NCI-H82 (cell line): ENCODE measurements around the gene KCNQ5.
"Not testable (repeated sequence)": the region's sequence is repeated elsewhere in the genome, so short reads cannot be mapped to it uniquely, and the experiment has no call there.

ENCODE experiments used
- DNase-seq: peaks from one replicate; lab custom pipeline; 2025; lab: John Stamatoyannopoulos, UW

Gene KCNQ5

DNA sequence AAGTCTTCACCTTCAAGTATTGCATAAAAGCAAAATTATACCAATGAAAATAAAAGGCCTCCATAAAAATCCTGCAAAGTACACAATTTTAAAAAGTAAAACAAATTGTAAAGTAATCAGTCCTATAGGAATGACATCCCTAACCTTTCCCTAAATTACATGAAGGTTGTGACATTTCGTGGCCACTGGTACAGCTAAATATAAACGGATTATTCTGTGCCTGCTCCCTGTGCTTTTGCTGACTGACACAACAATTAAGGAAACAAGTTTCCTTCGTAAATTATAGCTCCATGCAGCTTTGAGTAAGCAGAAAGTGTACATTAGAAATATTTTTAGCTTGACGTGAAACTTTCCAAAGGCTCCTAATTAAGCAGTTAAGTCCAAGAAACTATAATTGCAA, 222.8 kb downstream of the KCNQ5 start:
- DNase-seq = no peak

- DNase-seq = no peak
Observed at GRCh38 chr6:72849346-72849745, 227.5 kb downstream of the KCNQ5 start.

GRCh38 chr6:72850040-72850439, 228.2 kb downstream of the KCNQ5 start:
- DNase-seq = no peak

GRCh38 chr6:72850469-72850868, 228.6 kb downstream of the KCNQ5 start:
- no peak for DNase-seq

GRCh38 chr6:72855471-72855870, 233.6 kb downstream of the KCNQ5 start:
- no peak for DNase-seq

DNA sequence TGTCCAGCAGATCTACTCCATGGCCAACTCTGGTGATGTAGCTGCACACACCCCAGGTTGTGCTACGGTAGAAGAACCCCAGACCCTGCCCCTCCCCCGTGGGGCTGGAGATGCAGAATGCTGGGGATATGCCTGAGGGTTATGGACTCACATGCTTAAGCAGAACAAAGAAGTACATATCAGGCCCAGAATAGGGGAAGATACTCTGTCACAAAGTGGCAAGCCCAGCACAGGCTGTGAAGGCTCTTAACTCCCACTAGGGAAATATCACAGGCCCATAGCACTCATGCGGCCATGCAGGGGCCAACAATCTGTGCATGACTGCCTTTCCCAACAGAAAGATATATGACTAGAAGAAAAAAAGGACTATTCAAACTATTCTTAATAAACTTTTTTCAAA, 234.9 kb downstream of the KCNQ5 start:
- no peak for DNase-seq

GRCh38 chr6:72857791-72858585, 236.1 kb downstream of the KCNQ5 start:
- DNase-seq = no peak

DNA sequence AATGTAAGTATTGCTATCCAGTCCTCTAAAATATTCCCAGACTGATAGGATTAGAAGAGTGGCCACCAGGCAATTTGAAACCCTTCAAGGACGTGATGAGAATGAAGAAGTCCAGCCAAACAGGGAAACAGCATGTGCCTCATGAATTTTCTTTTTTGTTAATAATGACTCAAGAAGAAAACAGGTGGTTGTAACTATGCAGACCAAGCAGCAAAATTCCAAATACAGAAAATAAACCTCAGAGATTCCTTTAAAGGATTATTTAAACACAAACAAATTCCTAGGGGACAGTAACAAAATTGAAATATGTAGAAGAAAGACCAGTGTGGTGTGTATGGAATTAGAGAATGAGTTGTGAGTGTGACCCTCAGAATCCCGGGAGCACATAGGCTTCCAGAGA, 239.2 kb downstream of the KCNQ5 start:
- no peak for DNase-seq

GRCh38 chr6:72861935-72862432, 240.1 kb downstream of the KCNQ5 start:
- no peak for DNase-seq

GRCh38 chr6:72863131-72863530, 241.3 kb downstream of the KCNQ5 start:
- DNase-seq = no peak

GRCh38 chr6:72864236-72864635, 242.4 kb downstream of the KCNQ5 start:
- no peak for DNase-seq

DNA sequence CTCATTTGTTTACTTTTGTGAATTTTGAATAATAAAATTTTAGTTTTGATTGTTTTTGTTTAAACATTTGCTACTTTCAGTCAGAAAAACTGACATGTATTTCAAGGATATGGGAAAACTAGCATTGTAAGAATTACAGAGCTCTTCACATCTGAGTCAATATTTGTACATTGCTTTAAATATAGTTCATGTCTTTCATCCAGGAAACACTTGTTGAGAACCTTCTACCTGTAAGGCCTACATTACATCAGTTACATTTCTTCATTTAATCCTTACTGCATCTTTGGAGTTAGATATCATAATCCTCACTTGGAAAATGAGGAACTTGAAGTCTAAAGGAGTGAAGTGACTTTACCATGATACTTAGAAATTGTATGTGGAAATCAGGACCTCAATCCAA, 242.9 kb downstream of the KCNQ5 start:
- no peak for DNase-seq

DNA sequence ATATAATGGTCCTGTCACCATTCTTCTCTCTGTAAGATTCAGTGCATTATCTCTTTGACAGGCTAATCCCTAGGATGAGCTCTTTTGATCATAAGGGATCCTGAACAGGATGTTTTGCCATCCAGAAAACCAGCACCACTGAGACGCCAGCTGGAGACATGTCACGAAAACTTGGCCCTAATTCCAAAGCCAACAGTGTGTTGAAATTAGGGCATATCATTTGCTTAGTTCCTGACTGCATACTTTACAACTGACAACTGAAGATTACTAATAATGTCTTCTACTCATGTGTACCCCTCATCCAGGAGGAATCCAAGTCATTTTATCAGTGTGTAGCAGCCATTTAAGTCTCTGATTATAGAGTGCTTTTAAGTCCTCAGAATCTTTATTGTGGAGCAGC, 243.6 kb downstream of the KCNQ5 start:
- DNase-seq = peak; percentile 86

GRCh38 chr6:72869621-72870020, 247.8 kb downstream of the KCNQ5 start:
- DNase-seq = no peak

- peak; percentile 89 for DNase-seq
Observed at GRCh38 chr6:72873433-72873832, 251.6 kb downstream of the KCNQ5 start.

DNA sequence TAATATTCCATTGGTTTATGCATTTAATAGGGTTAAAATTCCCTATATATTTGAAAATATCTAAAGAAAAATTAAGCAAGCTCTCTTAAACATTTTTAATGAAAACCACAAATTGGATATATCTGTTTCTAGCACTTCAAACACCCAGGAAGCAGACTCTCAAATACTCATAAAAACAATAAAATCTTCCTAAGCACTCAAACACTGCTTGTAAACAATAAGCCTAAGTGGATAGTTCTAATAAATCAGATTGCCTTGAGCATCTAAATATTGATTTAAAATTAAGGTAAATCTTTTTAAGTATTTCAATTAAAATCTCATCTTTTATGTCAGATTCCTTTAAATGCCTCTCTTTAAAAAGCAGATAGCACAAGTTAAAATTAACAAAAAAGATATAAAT, 254.4 kb downstream of the KCNQ5 start:
- peak; percentile 5 for DNase-seq

DNA sequence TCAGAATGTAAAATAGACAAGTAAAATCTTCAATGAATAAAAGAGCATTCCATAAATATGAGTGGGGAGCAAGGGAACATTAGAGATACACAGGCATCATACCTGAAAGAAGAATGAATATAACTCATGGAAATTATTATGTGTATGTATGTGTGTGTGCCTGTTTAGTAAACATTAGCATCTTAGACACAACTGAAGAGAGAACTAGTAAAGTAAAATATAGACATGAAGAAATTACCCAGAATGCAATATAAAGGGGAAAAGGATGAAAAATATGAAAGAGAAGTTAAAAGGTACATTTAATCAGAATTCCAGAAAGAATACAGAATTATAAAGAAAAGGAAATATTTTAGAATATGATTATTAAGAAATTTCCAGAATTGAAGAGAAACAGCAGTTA, 264.3 kb downstream of the KCNQ5 start:
- no peak for DNase-seq

DNA sequence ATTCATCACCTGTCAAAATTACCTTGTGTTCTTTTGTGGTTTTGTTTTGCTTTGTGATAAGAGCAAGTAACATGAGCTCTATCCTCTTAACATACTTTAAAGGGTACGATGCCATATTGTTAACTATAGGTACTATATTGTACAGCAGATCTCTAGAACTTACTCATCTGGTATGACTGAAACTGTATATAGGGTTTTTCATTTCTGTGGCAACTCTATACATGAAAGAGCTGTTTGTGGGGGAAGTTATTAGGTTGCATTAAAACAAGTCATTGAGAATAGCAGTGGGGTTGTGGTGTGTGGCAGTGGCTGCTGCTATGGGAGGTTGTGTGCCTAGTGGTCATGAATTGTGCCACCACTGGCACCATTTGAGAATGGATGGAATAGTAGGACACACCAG, 268.4 kb downstream of the KCNQ5 start:
- no peak for DNase-seq

- peak; percentile 41 for DNase-seq
Observed at GRCh38 chr6:72890671-72891070, 268.8 kb downstream of the KCNQ5 start.

DNA sequence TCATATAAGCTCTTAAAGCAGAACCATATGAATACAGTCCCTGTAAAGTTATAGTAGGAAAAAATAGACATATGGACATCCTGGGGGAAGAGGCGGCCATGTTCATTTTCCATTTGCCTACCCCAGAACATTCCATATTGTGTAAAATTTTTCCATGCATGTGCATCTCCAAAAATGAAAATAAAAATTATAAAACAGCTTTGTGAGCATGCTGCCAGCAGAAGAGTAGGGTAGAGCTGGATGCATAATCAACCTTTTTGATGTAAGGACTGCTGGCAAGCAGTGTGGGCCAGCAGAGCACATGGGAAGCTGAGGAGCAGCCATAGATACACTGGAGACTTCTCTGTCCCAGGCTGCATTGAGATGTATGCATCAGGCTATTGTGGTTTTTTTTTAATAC, 271.0 kb downstream of the KCNQ5 start:
- no peak for DNase-seq

DNA sequence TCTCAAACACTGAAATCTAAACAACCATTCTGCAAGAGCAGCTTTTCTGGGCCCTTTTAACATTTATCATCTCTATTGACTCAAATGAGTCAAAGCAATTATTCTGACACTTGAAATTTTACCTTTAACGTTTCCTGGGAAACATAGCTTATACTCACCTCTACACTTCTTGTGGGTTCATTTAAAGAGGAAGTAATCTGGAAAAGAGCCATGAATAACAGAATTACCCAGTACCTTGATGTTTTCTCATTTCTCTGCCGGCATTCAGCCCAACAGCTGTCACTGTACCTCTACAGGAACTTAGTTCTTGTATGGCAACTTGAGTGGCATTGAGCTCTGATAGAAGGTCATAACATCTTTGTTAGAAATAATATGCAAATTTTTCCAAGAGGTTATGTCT, 272.2 kb downstream of the KCNQ5 start:
- no peak for DNase-seq

DNA sequence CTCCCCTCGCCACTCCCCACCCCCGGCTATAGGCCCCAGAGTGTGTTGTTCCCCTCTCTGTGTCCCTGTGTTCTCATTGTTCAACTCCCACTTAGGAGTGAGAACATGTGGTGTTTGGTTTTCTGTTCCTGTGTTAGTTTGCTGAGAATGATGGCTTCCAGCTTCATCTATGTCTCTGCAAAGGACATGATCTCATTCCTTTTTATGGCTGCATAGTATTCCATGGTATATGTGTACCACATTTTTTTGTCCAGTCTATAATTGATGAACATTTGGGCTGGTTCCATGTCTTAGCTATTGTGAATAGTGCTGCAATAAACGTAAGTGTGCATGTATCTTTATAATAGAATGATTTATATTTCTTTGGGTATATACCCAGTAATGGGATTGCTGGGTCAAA, 276.4 kb downstream of the KCNQ5 start:
- DNase-seq = not testable (repeated sequence)

GRCh38 chr6:72905705-72906478, 284.0 kb downstream of the KCNQ5 start:
- DNase-seq = peak; percentile 91
